GM12878 (cell line): ENCODE measurements around the gene IFT25. TPM values are rescaled to one million over a fixed set of nuclear protein-coding genes. Genes with fewer than 3 reads are reported as not detected.

Source experiments
- ATAC-seq: fragments of 200-7000 bp; cut with Tn5 transposase; 3 replicates; pipeline ENCODE4 v1.9.1; 2020; ENCODE audit warnings: mild to moderate bottlenecking, moderate library complexity
- BruUV-seq: library from RNA; stranded (reverse); fragments of 400-500 nt; replicated peaks from 2 replicates; lab custom pipeline; 2021; lab: Mats Ljungman, UMichigan
- CTCF ChIA-PET: fragments of 300-600 bp; sonication (Branson Sonifier 250); formaldehyde crosslinking; extraction: SDS; loops from one replicate; lab custom pipeline; 2021; ENCODE audit warnings: inconsistent platforms; lab: Yijun Ruan, JAX
- POLR2A ChIA-PET: fragments of 350-600 bp; formaldehyde crosslinking; extraction: SDS; loops from one replicate; lab custom pipeline; 2021; ENCODE audit warnings: inconsistent platforms; lab: Charles Lee
- RAD21 ChIA-PET: fragments of 300-600 bp; sonication (Branson Sonifier 250); formaldehyde crosslinking; loops from one replicate; lab custom pipeline; 2023; ENCODE audit warnings: antibody characterized with exemption; ENCODE audit not compliant: unreplicated experiment; lab: Charles Lee
- SMC1A ChIA-PET: fragments of 300-600 bp; sonication (Branson Sonifier 250); formaldehyde crosslinking; loops from one replicate; lab custom pipeline; 2023; ENCODE audit not compliant: unreplicated experiment, uncharacterized antibody; lab: Charles Lee
- DNase-seq: peaks from one replicate; pipeline ENCODE4 v3.0.0-alpha.2; 2011; ENCODE audit warnings: low read depth, low spot score
- FAIRE-seq: peaks from 3 replicates; lab custom pipeline; 2011; peaks lifted over from hg19 to GRCh38; lab: Jason Lieb, UNC
- H2AFZ ChIP-seq: 2 replicates; pipeline ENCODE4 v1.6.0; 2011; ENCODE audit warnings: low read depth, low read length, control low read depth; ENCODE audit not compliant: control insufficient read depth
- H3K27ac ChIP-seq: 2 replicates; pipeline ENCODE4 v1.5.1; 2011; ENCODE audit warnings: control low read depth; ENCODE audit not compliant: control insufficient read depth, insufficient read depth
- H3K27me3 ChIP-seq, 2 experiments: replicated peaks in 1 of 2; 2 replicates each; pipeline versions ENCODE4 v1.6.0 to v1.6.1; 2011; ENCODE audit warnings: low read length in 1 of 2; ENCODE audit not compliant: control insufficient read depth in 2 of 2, insufficient read depth in 2 of 2
- H3K36me3 ChIP-seq, 2 experiments: 2 replicates each; pipeline ENCODE4 v1.5.1; 2011; ENCODE audit warnings: low read length in 1 of 2; ENCODE audit not compliant: control insufficient read depth in 2 of 2, insufficient read depth in 2 of 2
- H3K4me1 ChIP-seq: 2 replicates; pipeline ENCODE4 v1.6.1; 2011; ENCODE audit warnings: mild to moderate bottlenecking, low read length, moderate library complexity, mixed read lengths; ENCODE audit not compliant: control insufficient read depth, insufficient read depth
- H3K4me2 ChIP-seq: 2 replicates; pipeline ENCODE4 v1.6.0; 2011; ENCODE audit warnings: control low read depth; ENCODE audit not compliant: control insufficient read depth, insufficient read depth
- H3K4me3 ChIP-seq: fragments of 200-600 bp; sonication (generic); 2 replicates; pipeline ENCODE4 v1.5.1; 2016
- H3K79me2 ChIP-seq: 2 replicates; pipeline ENCODE4 v1.6.0; 2011; ENCODE audit warnings: low read length; ENCODE audit not compliant: control insufficient read depth, insufficient read depth
- H3K9ac ChIP-seq: 2 replicates; pipeline ENCODE4 v1.8.0; 2011; ENCODE audit warnings: low read length, control low read depth, mixed read lengths; ENCODE audit not compliant: control insufficient read depth, insufficient read depth
- H3K9me3 ChIP-seq: replicated peaks from 3 replicates; pipeline ENCODE4 v1.5.1; 2011; ENCODE audit warnings: mild to moderate bottlenecking, low read length; ENCODE audit not compliant: control insufficient read depth, insufficient read depth
- H4K20me1 ChIP-seq: 2 replicates; pipeline ENCODE4 v1.6.0; 2011; ENCODE audit not compliant: control insufficient read depth, insufficient read depth
- DPF2 ChIP-seq: fragments of 450-650 bp; IDR thresholded peaks from 2 replicates; pipeline ENCODE4 v1.6.1; 2017; ENCODE audit warnings: mild to moderate bottlenecking
- ESRRA ChIP-seq: IDR thresholded peaks from 2 replicates; pipeline ENCODE4 v1.6.1; 2012; ENCODE audit warnings: mild to moderate bottlenecking, low read length, improper control_type of control experiment
- KLF5 ChIP-seq: fragments of 450-650 bp; IDR thresholded peaks from 2 replicates; pipeline ENCODE4 v1.6.1; 2014; ENCODE audit warnings: mild to moderate bottlenecking; ENCODE audit not compliant: partially characterized antibody
- MYB ChIP-seq: fragments of 150-350 bp; IDR thresholded peaks from 2 replicates; pipeline ENCODE4 v1.6.1; 2014; ENCODE audit warnings: mild to moderate bottlenecking, low read depth, low read length, borderline replicate concordance
- NR2C1 ChIP-seq: fragments of 450-650 bp; IDR thresholded peaks from 2 replicates; pipeline ENCODE4 v1.6.1; 2017; ENCODE audit warnings: antibody characterized with exemption, mild to moderate bottlenecking, moderate library complexity
- NRF1 ChIP-seq: conservative IDR thresholded peaks from 2 replicates; pipeline ENCODE4 v1.6.1; 2011; ENCODE audit warnings: mild to moderate bottlenecking, low read depth, low read length, improper control_type of control experiment
- PML ChIP-seq: IDR thresholded peaks from 2 replicates; pipeline ENCODE4 v1.6.1; 2012; ENCODE audit warnings: low read length, inconsistent platforms
- SIN3A ChIP-seq: IDR thresholded peaks from 2 replicates; pipeline ENCODE4 v1.6.1; 2012; ENCODE audit warnings: low read depth, low read length, improper control_type of control experiment
- SMC3 ChIP-seq: IDR thresholded peaks from 2 replicates; pipeline ENCODE4 v1.6.1; 2011; ENCODE audit warnings: low read length, improper control_type of control experiment, borderline replicate concordance
- ZNF24 ChIP-seq: fragments of 450-650 bp; IDR thresholded peaks from 2 replicates; pipeline ENCODE4 v1.6.1; 2017; ENCODE audit warnings: antibody characterized with exemption, mild to moderate bottlenecking
- WGBS: methylation state at CpG from one replicate; pipeline ENCODE4 v1.1.6; 2016; ENCODE audit warnings: low lambda C conversion rate; ENCODE audit not compliant: insufficient replicate concordance, insufficient coverage; ENCODE audit errors: missing lambda C conversion rate; 5-methylcytosine and 5-hydroxymethylcytosine counted together
- in situ Hi-C: fragments of 300-500 bp; cut with MboI; formaldehyde crosslinking; loops from 9 replicates; pipeline ENCODE4 v1.14.3; 2018; ENCODE audit warnings: mixed read lengths
- intact Hi-C: fragments of 100-400 bp; cut with micrococcal nuclease; formaldehyde crosslinking; loops from one replicate; pipeline ENCODE4 v1.14.2; 2022; ENCODE audit not compliant: unreplicated experiment
- polyA plus RNA-seq, 11 experiments: library from polyadenylated mRNA; depleted of rRNA in 4 of 11; unstranded in 6 of 11; stranded (reverse) in 5 of 11; fragments of >200 nt; fragmentation: Nextera tagmentation in 4 of 11; fragmentation: Illumina TruSeq in 1 of 11; extraction: Ambion mirVana in 4 of 11; extraction: Trizol in 1 of 11; gene quantifications; 1 replicate in 1 of 11; 2 replicates in 10 of 11; pipeline versions ENCODE4 v1.2.1 to v1.2.3, GENCODE V29; 2011 to 2016; ENCODE audit warnings: inconsistent platforms in 2 of 11, missing spikeins in 2 of 11, low read depth in 1 of 11
- total RNA-seq, 4 experiments: library from RNA; depleted of rRNA in 3 of 4; stranded (reverse); fragments of >200 nt in 3 of 4; fragmentation: Illumina TruSeq in 1 of 4; extraction: Trizol in 1 of 4; gene quantifications; 2 replicates each; pipeline versions ENCODE4 v1.2.1 to v1.2.3, GENCODE V29; 2013 to 2021
- TF ChIP-seq, protein P1 (sequence below): fragments of 450-650 bp; IDR thresholded peaks from 2 replicates; pipeline ENCODE4 v1.6.1; 2017; ENCODE audit warnings: mild to moderate bottlenecking, moderate library complexity
- TF ChIP-seq, protein P2 (sequence below): fragments of 450-650 bp; IDR thresholded peaks from 2 replicates; pipeline ENCODE4 v1.6.1; 2018; ENCODE audit warnings: borderline replicate concordance, mild to moderate bottlenecking; ENCODE audit not compliant: partially characterized antibody

IFT25 gene
- total and polyA plus RNA-seq, 10 of the 15 experiments (the other 5 are each of a cell fraction or from before 2014, with no cell fraction given), result 55.7 to 242 (median 131) TPM

- no TSS peak for BruUV-seq
- no peak overlapping the region for H3K27ac ChIP-seq
- CTCF ChIA-PET, result no interaction called here
- ATAC-seq (no peak), FAIRE-seq (no peak), DNase-seq (no peak)
- RAD21 ChIA-PET, result no interaction called here
- no peaks in the 10 kb centered on the region for H3K4me1 ChIP-seq
- no peaks in the 10 kb centered on the region for H3K36me3 ChIP-seq
- in situ Hi-C loops (no loop called here), intact Hi-C loops (no loop called here)
- no peaks in the 10 kb centered on the region for H3K79me2 ChIP-seq
- no peak overlapping the region for H3K4me3 ChIP-seq
- no peak overlapping the region for H3K9ac ChIP-seq
- no peak overlapping the region for H3K4me2 ChIP-seq
- no peak overlapping the region for H2AFZ ChIP-seq
- 100% methylated on average over 2 of the region's 2 CpGs for WGBS
- POLR2A ChIA-PET, result no interaction called here
- H3K27me3 ChIP-seq, result no peaks in the 10 kb centered on the region
- SMC1A ChIA-PET, result no interaction called here
- no peaks in the 10 kb centered on the region for H3K9me3 ChIP-seq
- TF ChIP-seq PML, result no peak
- TF ChIP-seq, protein P1, sequence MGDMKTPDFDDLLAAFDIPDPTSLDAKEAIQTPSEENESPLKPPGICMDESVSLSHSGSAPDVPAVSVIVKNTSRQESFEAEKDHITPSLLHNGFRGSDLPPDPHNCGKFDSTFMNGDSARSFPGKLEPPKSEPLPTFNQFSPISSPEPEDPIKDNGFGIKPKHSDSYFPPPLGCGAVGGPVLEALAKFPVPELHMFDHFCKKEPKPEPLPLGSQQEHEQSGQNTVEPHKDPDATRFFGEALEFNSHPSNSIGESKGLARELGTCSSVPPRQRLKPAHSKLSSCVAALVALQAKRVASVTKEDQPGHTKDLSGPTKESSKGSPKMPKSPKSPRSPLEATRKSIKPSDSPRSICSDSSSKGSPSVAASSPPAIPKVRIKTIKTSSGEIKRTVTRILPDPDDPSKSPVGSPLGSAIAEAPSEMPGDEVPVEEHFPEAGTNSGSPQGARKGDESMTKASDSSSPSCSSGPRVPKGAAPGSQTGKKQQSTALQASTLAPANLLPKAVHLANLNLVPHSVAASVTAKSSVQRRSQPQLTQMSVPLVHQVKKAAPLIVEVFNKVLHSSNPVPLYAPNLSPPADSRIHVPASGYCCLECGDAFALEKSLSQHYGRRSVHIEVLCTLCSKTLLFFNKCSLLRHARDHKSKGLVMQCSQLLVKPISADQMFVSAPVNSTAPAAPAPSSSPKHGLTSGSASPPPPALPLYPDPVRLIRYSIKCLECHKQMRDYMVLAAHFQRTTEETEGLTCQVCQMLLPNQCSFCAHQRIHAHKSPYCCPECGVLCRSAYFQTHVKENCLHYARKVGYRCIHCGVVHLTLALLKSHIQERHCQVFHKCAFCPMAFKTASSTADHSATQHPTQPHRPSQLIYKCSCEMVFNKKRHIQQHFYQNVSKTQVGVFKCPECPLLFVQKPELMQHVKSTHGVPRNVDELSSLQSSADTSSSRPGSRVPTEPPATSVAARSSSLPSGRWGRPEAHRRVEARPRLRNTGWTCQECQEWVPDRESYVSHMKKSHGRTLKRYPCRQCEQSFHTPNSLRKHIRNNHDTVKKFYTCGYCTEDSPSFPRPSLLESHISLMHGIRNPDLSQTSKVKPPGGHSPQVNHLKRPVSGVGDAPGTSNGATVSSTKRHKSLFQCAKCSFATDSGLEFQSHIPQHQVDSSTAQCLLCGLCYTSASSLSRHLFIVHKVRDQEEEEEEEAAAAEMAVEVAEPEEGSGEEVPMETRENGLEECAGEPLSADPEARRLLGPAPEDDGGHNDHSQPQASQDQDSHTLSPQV, result no peak
- H4K20me1 ChIP-seq, result no peaks in the 10 kb centered on the region
Measured at GRCh38 chr1:53896635-53897229, 48.8 kb downstream of the IFT25 start.

GRCh38 chr1:53895421-53895820 lies 50.1 kb downstream of the IFT25 start:
- FAIRE-seq (no peak), ATAC-seq (no peak), DNase-seq (no peak)
- intact Hi-C loops (no loop called here), in situ Hi-C loops (no loop called here)
- ChIA-PET POLR2A (no interaction called here), RAD21 (no interaction called here), SMC1A (no interaction called here), CTCF (interaction anchor here (1.8 kb wide), 1 partner anchor 17 kb away, joined by 8 read pairs; no protein-coding TSS in a partner anchor)
- Histone ChIP-seq H3K36me3 (no peaks in the 10 kb centered on the region), H3K27me3 (no peaks in the 10 kb centered on the region), H3K4me2 (no peak overlapping the region), H2AFZ (no peak overlapping the region), H3K4me3 (no peak overlapping the region), H3K27ac (no peak overlapping the region), H3K79me2 (no peaks in the 10 kb centered on the region), H4K20me1 (no peaks in the 10 kb centered on the region), H3K4me1 (peaks cover 3% of the 10 kb centered on the region; the same call in 1 of the 2 replicates), H3K9ac (no peak overlapping the region), H3K9me3 (no peaks in the 10 kb centered on the region)
- no TSS peak for BruUV-seq
- 72% methylated on average over 6 of the region's 6 CpGs for WGBS
- TF ChIP-seq MYB, result no peak
- TF ChIP-seq SIN3A, result no peak
- TF ChIP-seq SMC3, result no peak
- TF ChIP-seq ESRRA, result no peak
- TF ChIP-seq ZNF24, result no peak
- TF ChIP-seq, protein P2, sequence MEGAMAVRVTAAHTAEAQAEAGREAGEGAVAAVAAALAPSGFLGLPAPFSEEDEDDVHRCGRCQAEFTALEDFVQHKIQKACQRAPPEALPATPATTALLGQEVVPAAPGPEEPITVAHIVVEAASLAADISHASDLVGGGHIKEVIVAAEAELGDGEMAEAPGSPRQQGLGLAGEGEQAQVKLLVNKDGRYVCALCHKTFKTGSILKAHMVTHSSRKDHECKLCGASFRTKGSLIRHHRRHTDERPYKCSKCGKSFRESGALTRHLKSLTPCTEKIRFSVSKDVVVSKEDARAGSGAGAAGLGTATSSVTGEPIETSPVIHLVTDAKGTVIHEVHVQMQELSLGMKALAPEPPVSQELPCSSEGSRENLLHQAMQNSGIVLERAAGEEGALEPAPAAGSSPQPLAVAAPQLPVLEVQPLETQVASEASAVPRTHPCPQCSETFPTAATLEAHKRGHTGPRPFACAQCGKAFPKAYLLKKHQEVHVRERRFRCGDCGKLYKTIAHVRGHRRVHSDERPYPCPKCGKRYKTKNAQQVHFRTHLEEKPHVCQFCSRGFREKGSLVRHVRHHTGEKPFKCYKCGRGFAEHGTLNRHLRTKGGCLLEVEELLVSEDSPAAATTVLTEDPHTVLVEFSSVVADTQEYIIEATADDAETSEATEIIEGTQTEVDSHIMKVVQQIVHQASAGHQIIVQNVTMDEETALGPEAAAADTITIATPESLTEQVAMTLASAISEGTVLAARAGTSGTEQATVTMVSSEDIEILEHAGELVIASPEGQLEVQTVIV, result no peak
- TF ChIP-seq NR2C1, result no peak
- TF ChIP-seq DPF2, result no peak
- no peak for TF ChIP-seq KLF5
- no peak for TF ChIP-seq NRF1
